ENCODE measurements around the gene PCMT1.

GRCh38 chr6:149821492-149821891, 72.0 kb downstream of the PCMT1 start:
- TF ChIP-seq CTCF (IDR thresholded peaks at IDR 0.05) (no peak), POLR2A (IDR thresholded peaks at IDR 0.05) (no peak), EP300 (IDR thresholded peaks at IDR 0.05; ENCODE audit: low read depth) (no peak), POLR2AphosphoS5 (IDR thresholded peaks at IDR 0.05) (no peak)

All from transverse colon (tissue), 4 donors.